ENCODE results near the gene KEL.
A peak's percentile ranks its signal among the peaks of the same experiment; 100 is the strongest.
"Not testable (repeated sequence)": the region's sequence is repeated elsewhere in the genome, so short reads cannot be mapped to it uniquely, and the experiment has no call there.

KEL gene, protein sequence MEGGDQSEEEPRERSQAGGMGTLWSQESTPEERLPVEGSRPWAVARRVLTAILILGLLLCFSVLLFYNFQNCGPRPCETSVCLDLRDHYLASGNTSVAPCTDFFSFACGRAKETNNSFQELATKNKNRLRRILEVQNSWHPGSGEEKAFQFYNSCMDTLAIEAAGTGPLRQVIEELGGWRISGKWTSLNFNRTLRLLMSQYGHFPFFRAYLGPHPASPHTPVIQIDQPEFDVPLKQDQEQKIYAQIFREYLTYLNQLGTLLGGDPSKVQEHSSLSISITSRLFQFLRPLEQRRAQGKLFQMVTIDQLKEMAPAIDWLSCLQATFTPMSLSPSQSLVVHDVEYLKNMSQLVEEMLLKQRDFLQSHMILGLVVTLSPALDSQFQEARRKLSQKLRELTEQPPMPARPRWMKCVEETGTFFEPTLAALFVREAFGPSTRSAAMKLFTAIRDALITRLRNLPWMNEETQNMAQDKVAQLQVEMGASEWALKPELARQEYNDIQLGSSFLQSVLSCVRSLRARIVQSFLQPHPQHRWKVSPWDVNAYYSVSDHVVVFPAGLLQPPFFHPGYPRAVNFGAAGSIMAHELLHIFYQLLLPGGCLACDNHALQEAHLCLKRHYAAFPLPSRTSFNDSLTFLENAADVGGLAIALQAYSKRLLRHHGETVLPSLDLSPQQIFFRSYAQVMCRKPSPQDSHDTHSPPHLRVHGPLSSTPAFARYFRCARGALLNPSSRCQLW

GRCh38 chr7:142961973-142962926, at the start of gene KEL:
Gene KEL (minus strand): TSS chr7:142962363. CDS start chr7:142962206, 157 bp downstream.
- DNase-seq: no peak

DNA sequence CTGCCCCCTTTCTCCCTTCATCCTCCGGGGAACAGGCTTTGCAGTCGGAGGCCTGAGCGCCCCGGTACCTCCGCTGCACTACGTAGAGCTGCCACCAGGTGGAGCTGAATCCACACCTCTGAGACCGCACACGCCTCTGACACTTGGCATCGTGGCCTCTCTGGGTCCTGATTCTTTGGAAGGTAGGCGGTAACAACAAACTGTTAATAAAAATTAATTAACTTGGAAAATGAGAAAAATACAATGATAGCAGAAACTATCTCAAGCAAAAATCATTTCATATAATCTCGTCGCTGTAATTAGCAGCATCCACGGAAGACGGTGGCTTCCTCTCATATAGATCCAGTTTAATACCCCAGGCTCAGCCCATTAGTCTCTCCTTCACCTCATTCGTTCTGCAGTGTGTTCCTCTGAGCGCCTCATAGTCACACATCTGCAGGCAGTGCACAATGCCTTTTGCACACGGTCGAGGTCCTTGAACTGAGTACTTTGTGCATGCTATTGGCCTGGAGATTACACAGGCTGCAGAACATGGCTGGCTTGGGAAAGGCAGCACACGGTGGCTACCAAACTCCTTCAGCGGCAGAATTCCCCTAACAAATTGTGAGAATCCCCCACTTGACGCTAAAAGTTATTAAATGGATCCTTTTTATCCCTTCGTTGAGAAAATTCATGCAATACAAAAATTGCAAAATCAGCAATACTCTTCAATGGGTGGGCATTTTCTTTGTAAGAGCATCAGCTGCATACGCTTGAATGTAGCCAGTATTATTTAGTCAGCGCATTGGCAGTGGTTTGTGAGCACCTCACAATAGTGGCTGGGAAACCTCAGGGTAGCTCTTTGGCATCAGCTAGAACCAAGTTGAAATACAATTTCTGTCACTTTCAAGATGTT, 46.1 kb upstream of the KEL start:
- peak; percentile 71 for DNase-seq

- no peak for DNase-seq
Measured at GRCh38 chr7:143005632-143006260, 43.6 kb upstream of the KEL start.

DNA sequence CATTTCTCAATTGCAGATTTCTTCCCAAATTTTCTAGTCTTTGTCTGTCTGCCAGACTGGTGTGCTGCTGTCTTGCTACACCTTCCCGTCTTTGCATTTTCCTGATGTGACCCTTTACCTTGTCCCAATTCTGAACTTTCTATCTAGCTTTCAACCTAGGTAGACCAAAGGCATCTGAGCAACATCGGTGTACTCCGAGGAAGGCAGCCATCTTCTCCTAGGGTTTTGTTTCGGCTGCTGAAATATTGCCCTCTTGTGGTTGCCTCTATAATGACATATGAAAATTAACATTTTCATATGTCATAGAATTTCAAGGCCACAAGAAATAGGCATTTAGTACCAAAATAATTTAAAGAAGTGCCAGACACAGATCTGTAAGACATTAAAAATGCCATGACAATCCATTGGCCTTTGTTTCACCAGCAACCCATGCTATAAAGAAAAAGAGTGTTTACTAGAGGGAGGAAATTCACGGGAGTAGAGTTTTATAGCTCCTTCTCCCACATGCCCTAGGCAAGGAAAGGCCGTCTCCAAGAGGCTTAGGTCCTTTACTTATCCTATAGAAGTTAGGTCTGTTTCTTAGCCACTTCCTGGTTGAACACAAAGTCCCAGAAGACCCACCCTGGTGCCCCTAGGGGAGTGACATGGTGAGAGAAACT, 41.4 kb upstream of the KEL start:
- no peak for DNase-seq

DNA sequence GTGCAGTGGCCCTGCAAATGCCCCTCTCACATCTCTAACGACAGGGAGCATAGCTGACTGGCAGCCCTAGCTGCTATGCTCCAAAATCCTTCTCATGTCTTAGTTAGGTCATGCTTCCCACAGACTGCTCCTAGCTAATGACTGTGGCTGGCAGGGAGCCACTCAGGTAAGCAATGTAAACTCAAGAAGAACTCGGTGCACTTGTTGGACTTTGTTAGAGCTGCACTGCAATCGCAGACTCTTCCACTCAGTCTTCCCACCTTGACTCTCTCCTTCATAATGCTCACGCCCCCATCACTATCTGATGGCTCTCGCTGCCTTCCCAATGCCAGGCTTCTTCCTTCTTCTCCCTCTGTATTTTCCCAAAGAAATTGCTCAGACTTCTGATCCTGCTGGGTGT, 40.7 kb upstream of the KEL start:
- no peak for DNase-seq

DNA sequence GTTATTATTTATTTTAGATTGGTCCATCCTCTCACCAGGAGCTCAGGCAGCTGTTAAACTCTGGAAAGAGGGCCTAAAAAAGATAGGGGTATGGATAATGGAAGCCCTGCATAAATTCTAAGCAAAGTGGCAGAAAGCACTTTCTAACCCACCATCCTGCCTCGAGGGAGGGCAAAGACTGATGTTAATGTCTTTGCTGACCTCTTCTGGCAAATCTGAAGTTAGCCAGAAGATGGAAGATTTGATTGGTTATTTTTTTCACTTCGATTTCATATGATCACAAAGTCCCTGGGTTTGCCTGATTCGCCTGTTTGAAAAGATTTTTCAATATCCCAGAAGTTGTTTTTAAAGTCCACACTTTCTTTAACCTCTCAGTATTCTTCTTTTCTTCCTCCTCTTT, 39.9 kb upstream of the KEL start:
- DNase-seq: no peak

DNA sequence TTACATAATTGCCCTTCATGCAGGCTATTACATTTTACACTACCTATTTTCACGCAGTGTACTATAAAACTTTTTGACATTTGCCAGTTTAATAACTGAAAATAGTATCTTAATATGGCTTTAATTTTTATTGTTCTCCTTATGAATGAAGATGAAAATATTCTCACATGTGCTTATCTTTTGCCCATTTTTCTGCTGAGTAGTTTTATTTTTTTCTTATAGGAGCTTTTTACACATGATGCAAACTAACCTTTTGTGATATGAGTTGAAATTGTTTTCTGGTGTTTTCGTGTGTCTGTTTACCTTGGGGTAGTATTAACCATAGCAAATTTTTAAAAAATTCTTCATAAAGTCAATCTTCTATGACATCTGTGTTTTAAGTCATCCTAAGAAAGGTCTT, 38.5 kb upstream of the KEL start:
- no peak for DNase-seq

DNA sequence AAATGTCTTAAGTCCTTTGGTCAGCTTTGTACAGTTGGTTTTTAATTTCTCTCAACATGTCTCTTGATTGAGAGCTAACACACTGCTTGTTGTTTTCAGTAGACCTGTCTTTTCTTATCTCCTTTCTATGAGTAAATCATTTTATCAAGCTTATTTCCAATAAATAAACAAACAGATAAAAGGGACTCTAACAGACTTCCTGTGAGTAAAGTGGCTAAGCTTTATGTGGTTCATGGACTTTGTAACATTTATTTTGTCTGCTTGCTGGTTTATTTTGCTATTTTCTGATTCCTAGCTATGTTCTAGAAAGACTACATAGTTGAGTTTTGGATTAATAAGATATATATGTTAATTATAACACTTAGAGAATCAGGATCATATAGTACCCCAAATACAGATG, 37.6 kb upstream of the KEL start:
- no peak for DNase-seq

- DNase-seq: no peak
Measured at GRCh38 chr7:142998966-142999365, 36.8 kb upstream of the KEL start.

DNA sequence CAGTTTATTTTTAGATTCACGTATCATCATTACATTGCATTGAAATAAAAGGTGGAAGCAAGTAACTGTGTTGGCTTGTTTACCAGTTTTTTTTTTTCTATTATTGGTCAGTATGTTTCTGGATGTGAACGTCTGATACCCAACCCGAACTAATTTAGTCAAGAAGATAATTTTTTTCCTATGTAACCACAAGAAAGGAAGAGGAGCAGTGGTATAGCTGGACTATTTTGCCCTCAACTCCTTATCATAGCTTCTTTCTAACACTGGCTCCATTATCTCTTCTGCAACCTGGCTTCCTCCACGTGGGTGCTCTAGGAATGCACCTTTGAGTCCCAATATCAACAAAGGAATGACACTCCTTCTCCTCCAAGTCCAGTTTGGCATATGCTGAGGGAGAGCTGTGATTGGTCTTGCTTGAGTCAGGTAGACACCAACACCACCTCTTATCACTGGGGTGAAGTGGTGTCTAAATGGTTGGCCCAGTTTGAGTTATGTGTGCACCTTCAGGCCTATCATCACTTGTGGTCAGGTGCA, 35.4 kb upstream of the KEL start:
- no peak for DNase-seq

DNA sequence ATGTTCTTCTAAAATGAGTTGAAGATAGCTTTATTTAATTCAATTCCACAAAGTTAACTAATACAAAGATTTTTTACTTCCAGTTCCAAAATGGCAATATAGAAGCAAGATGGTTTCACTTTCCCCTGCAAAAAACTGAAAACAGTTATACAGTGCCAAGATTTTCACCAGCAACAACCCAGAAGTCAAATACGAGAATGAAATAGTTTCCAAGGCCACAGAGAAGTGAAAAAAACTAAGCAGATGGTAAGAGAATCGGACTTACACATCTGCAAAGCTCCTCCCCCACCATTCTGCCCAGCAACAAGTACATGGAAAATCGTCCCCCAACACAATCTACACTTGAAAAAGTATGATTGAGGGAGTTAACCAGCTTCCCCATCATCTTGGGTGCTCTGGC, 30.3 kb upstream of the KEL start:
- no peak for DNase-seq

DNA sequence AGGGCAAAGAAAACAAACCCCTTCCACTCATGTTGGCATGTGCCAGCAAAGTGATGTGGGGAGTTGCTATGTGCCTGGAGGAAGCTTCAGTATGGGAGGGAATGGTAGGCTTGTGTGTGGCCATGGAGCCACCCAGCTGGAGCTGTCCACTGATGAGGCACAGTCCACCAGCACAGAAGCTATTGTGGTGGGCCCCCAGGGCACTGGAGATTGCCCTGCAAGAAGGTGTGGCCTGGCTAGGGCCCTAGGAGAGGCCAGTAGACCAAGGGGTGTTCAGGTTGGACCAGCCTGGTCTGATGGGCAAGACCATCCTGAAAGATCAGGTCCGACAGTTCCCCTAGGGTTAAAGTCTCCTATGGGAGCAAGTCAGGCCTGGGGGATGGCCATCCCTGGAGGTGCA, 22.1 kb upstream of the KEL start:
- no peak for DNase-seq

DNA sequence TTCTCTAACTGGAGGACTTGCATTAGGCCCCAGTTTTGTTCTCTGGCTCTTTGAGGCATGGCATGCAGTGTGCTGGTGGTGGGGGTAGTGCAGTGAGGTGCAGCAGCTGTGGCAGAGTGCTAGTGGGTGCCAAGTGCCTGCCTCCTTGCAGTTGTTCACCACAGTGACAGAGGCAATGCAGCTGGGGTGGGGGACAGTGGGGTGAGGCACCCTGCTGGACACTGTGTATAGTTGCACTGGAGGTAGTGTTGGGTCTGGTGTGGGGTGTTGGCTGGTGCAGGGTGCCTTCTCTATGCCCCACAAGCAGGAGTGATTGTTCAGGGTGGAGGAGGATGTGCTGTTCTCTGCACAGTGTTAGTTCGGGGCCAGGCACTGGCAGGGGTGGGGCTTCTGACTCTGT, 21.7 kb upstream of the KEL start:
- DNase-seq: no peak

DNA sequence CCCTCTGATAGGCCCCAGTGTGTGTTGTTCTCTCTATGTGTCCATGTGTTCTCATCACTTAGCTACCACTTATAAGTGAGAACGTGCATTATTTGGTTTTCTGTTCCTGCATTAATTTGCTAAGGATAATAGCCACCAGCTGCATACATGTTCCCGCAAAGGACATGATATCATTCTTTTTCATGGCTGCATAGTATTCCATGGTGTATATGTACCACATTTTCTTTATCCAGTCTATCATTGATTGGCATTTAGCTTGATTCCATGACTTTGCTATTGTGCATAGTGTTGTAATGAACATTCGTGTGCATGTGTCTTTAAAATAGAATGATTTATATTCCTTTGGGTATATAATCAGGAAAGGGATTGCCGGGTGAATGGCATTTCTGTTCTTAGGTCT, 16.2 kb upstream of the KEL start:
- not testable (repeated sequence) for DNase-seq

- no peak for DNase-seq
Measured at GRCh38 chr7:142974626-142975025, 12.5 kb upstream of the KEL start.

- no peak for DNase-seq
Measured at GRCh38 chr7:142969183-142969582, 7.0 kb upstream of the KEL start.

DNA sequence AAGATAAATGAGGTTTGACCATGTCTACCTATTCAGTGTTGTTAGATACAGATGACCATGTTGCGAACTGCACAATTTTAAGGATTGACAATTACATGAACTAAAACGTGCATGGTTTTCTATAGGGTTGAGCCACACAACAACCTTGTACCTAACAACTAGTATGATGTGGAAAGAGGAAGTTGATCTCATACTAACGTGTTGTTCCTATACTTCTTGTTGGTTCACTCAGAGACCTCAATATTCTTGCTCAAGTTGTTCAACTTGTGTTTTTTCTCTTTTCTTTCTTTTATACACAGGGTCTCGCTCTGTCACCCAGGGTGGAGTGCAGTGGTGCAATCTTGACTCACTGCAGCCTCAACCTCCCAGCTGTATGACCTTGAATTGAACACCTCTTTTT, 6.1 kb upstream of the KEL start:
- DNase-seq: no peak

GRCh38 chr7:142964502-142965246, 2.5 kb upstream of the KEL start:
- no peak for DNase-seq

- no peak for DNase-seq
Measured at GRCh38 chr7:142963993-142964392, 1.8 kb upstream of the KEL start.

- DNase-seq: no peak
Measured at GRCh38 chr7:142962991-142963390, 828 bp upstream of the KEL start.
